HepG2 (cell line): Measurements from ENCODE around the gene KDM3A. TPM values are rescaled to one million over a fixed set of nuclear protein-coding genes. Genes with fewer than 3 reads are reported as not detected.

Experiments
- ATAC-seq: fragments of 200-7000 bp; cut with Tn5 transposase; 3 replicates; pipeline ENCODE4 v1.9.1; 2020; ENCODE audit warnings: mild to moderate bottlenecking, moderate library complexity
- BruUV-seq: library from RNA; stranded (reverse); fragments of 400-500 nt; replicated peaks from 2 replicates; lab custom pipeline; 2021; lab: Mats Ljungman, UMichigan
- CTCF ChIA-PET: fragments of 300-600 bp; formaldehyde crosslinking; extraction: SDS; loops from one replicate; lab custom pipeline; 2021; ENCODE audit warnings: low total read pairs, inconsistent platforms, low intra/inter-chr PET ratio; lab: Yijun Ruan, JAX
- POLR2A ChIA-PET: fragments of 350-600 bp; sonication (Branson Sonifier 250); formaldehyde crosslinking; loops from one replicate; lab custom pipeline; 2020; ENCODE audit warnings: antibody characterized with exemption, inconsistent platforms; lab: Yijun Ruan, JAX
- DNase-seq: peaks from one replicate; pipeline ENCODE4 v3.0.0-alpha.2; 2015; ENCODE audit warnings: low spot score
- FAIRE-seq: peaks from 3 replicates; lab custom pipeline; 2011; peaks lifted over from hg19 to GRCh38; lab: Jason Lieb, UNC
- H2AFZ ChIP-seq: one replicate; pipeline ENCODE4 v1.6.1; 2011; ENCODE audit warnings: low read length, inconsistent platforms
- H3K27ac ChIP-seq: fragments of 300-600 bp; 3 replicates; pipeline ENCODE4 v1.8.0; 2011; ENCODE audit warnings: mixed run types, mild to moderate bottlenecking, mixed read lengths, low read length, inconsistent platforms; ENCODE audit not compliant: insufficient read depth; ENCODE audit errors: extremely low read length
- H3K27me3 ChIP-seq, 2 experiments: fragments of 200-600 bp in 1 of 2; 2 replicates in 1 of 2; 3 replicates in 1 of 2; pipeline versions ENCODE4 v1.6.0 to v1.8.0; 2011; ENCODE audit warnings: low read length in 2 of 2, mild to moderate bottlenecking in 2 of 2, moderate library complexity in 2 of 2, inconsistent platforms in 1 of 2; ENCODE audit not compliant: insufficient read depth in 2 of 2, control insufficient read depth in 1 of 2
- H3K36me3 ChIP-seq, 2 experiments: fragments of 200-600 bp in 1 of 2; replicated peaks in 1 of 2; 2 replicates in 1 of 2; 3 replicates in 1 of 2; pipeline versions ENCODE4 v1.5.1 to v1.8.0; 2011; ENCODE audit warnings: low read length in 2 of 2, inconsistent platforms in 1 of 2; ENCODE audit not compliant: insufficient read depth in 2 of 2, control insufficient read depth in 1 of 2
- H3K4me1 ChIP-seq: 2 replicates; pipeline ENCODE4 v1.5.1; 2012; ENCODE audit warnings: low read length, inconsistent platforms; ENCODE audit not compliant: insufficient read depth
- H3K4me2 ChIP-seq: 2 replicates; pipeline ENCODE4 v1.6.0; 2011; ENCODE audit warnings: low read depth, low read length, inconsistent platforms
- H3K4me3 ChIP-seq, 3 experiments: fragments of 200-600 bp in 1 of 3; sonication (generic), shearing (Covaris generic) in 1 of 3; replicated peaks in 1 of 3; 2 replicates each; pipeline ENCODE4 v1.5.1; 2011 to 2016; ENCODE audit warnings: low read length in 3 of 3, inconsistent platforms in 2 of 3, low read depth in 2 of 3, mild to moderate bottlenecking in 2 of 3, control low read depth in 1 of 3, mixed read lengths in 1 of 3; ENCODE audit not compliant: insufficient read depth in 1 of 3
- H3K79me2 ChIP-seq: one replicate; pipeline ENCODE4 v1.6.1; 2011; ENCODE audit warnings: low read length, inconsistent platforms; ENCODE audit not compliant: insufficient read depth
- H3K9ac ChIP-seq: 2 replicates; pipeline ENCODE4 v1.6.0; 2011; ENCODE audit warnings: mild to moderate bottlenecking, low read depth, low read length, inconsistent platforms; ENCODE audit not compliant: insufficient read depth
- H3K9me3 ChIP-seq: 2 replicates; pipeline ENCODE4 v1.5.1; 2012; ENCODE audit warnings: mild to moderate bottlenecking, low read length
- H4K20me1 ChIP-seq: 2 replicates; pipeline ENCODE4 v1.6.0; 2011; ENCODE audit warnings: inconsistent platforms, mild to moderate bottlenecking, low read length, moderate library complexity; ENCODE audit not compliant: insufficient read depth
- KLF13 ChIP-seq: sonication (generic); formaldehyde crosslinking; IDR thresholded peaks from 2 replicates; pipeline ENCODE4 v1.4.0; 2020; ENCODE audit warnings: mild to moderate bottlenecking, missing genetic modification reagents
- NFIB ChIP-seq: sonication (generic); formaldehyde crosslinking; IDR thresholded peaks from 2 replicates; pipeline ENCODE4 v1.9.0; 2021; ENCODE audit warnings: missing genetic modification reagents, mild to moderate bottlenecking, borderline replicate concordance
- RBM22 ChIP-seq: fragments of 200-400 bp; formaldehyde crosslinking; optimal IDR thresholded peaks from 2 replicates; pipeline ENCODE3; 2017; ENCODE audit warnings: mild to moderate bottlenecking, low read length, moderate library complexity
- SP4 ChIP-seq: sonication (generic); formaldehyde crosslinking; IDR thresholded peaks from 2 replicates; pipeline ENCODE4 v1.8.1; 2023; ENCODE audit warnings: mild to moderate bottlenecking, missing genetic modification reagents
- ZNF180 ChIP-seq: sonication (generic); formaldehyde crosslinking; IDR thresholded peaks from 2 replicates; pipeline ENCODE4 v1.4.0; 2020; ENCODE audit warnings: low read depth, missing genetic modification reagents, borderline replicate concordance
- WGBS: methylation state at CpG from one replicate; pipeline ENCODE4 v1.1.6; 2017; ENCODE audit warnings: low lambda C conversion rate; 5-methylcytosine and 5-hydroxymethylcytosine counted together
- in situ Hi-C: cut with HindIII; loops from 2 replicates; pipeline ENCODE4 v1.10.0; 2017; ENCODE audit warnings: low pct_unique_long_range_greater_than_20kb; ENCODE audit not compliant: extremely low pct_ligation_motif_present
- intact Hi-C: fragments of 100-400 bp; cut with micrococcal nuclease; formaldehyde crosslinking; loops from one replicate; pipeline ENCODE4 v1.10.0; 2022; ENCODE audit not compliant: unreplicated experiment
- polyA plus RNA-seq, 8 experiments: library from polyadenylated mRNA; depleted of rRNA in 3 of 8; stranded (reverse) in 7 of 8; unstranded in 1 of 8; fragments of >200 nt; fragmentation: Illumina TruSeq in 4 of 8; extraction: Trizol in 4 of 8; gene quantifications; 2 replicates each; pipeline versions ENCODE4 v1.2.1 to v1.2.3, GENCODE V29; 2011 to 2016; ENCODE audit warnings: low read depth in 4 of 8, missing spikeins in 1 of 8, mixed read lengths in 1 of 8; ENCODE audit not compliant: insufficient read depth in 1 of 8
- total RNA-seq, 5 experiments: library from RNA; depleted of rRNA; stranded (reverse); fragments of >200 nt; fragmentation: Illumina TruSeq; extraction: Trizol; gene quantifications; 2 replicates each; pipeline ENCODE4 v1.2.3, GENCODE V29; 2016; ENCODE audit warnings: low read depth in 1 of 5
- TF ChIP-seq, protein P1 (sequence below): sonication (generic); formaldehyde crosslinking; conservative IDR thresholded peaks from 2 replicates; pipeline ENCODE4 v1.8.1; 2023; ENCODE audit warnings: missing genetic modification reagents
- TF ChIP-seq, protein P2 (sequence below): sonication (generic); formaldehyde crosslinking; conservative IDR thresholded peaks from 2 replicates; pipeline ENCODE4 v1.5.0; 2020; ENCODE audit warnings: missing genetic modification reagents

Gene KDM3A
- total and polyA plus RNA-seq, 2 of the 13 experiments (the other 11 are each of a cell fraction or from before 2014, with no cell fraction given): 21.0 to 70.2 TPM

DNA sequence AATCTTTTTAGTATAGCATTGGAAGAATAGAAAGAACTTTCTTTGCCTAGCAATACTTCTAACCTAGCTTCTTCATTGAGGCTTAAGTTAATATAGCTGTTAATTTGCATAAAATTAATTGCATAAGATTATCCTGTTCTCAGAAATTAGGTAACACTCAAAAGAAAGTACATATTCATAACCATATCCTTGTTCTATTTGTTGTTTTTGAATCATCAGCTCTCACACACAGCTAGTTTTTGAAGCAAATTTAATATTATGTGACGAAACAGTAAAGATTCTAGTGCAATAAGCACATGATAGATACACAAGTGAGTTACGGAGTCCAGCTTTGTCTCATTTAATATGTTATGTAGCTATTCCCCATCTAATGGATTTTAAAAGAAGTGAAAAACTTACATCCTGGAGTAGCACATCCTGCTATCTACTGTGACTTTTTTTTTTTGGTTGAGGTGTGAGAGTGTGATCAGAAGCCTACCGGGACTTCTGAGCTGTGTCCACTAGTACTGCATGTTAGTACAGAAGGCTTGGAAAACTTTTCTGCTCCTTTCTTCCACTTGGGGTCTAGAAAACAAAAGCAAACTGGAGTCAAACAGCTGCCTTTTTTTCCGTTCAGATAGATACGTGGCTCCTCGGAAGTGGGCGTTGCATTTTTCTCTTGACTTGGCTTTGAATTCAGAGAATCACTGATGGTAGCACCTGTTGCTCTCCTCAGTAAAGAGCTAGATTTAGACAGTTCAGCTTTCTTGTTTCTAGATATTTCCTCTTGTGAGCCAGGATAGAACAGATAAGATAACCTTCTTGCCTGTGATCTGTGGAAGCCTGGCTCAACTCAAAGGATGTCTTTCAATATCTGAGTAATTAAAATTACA lies 27.2 kb downstream of the KDM3A start:
- peaks cover 38 to 94% of the 10 kb centered on the region in 2 experiments for H3K36me3 ChIP-seq
- DNase-seq (no peak), ATAC-seq (no peak), FAIRE-seq (no peak)
- no peak overlapping the region for H3K4me2 ChIP-seq
- ChIA-PET CTCF (no interaction called here), POLR2A (interaction anchor here (0.8 kb wide), 1 partner anchor 27 kb away, joined by 3 read pairs; the partner anchor contains the start of gene KDM3A)
- no peak for TF ChIP-seq ZNF180 (CRISPR knock-in tag)
- peak; percentile 29 for TF ChIP-seq RBM22
- no TSS peak for BruUV-seq
- WGBS: 97% methylated on average over 7 of the region's 7 CpGs
- H3K27me3 ChIP-seq: no peaks in the 10 kb centered on the region
- no peak overlapping the region for H3K27ac ChIP-seq
- no peak overlapping the region for H3K9ac ChIP-seq
- intact Hi-C loops (no loop called here), in situ Hi-C loops (no loop called here)
- no peaks in the 10 kb centered on the region; the same call in 1 of the 2 replicates for H4K20me1 ChIP-seq
- H3K4me3 ChIP-seq: no peak overlapping the region
- H2AFZ ChIP-seq: no peak overlapping the region
- H3K4me1 ChIP-seq: no peaks in the 10 kb centered on the region
- H3K9me3 ChIP-seq: no peaks in the 10 kb centered on the region
- H3K79me2 ChIP-seq: no peaks in the 10 kb centered on the region

DNA sequence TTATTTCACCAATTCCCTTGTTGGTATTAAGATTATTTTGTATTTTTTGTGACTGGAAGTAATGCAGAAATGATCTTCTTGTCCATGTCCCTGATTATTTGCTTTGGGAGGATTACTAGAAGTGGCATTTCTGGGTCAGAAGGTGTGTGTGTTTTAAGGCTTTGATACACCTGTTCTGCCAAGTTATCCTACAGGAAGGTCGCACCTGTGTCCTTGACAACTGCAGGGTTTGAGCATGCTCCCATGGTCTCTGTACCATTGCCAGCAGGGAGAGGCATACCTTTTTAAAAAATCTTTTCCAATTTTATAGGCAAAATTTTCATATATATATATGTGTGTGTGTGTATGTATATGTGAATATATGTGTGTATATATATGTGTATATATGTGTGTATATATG lies 29.7 kb downstream of the KDM3A start:
- CTCF ChIA-PET: no interaction called here
- no TSS peak for BruUV-seq
- ATAC-seq: no peak
- H4K20me1 ChIP-seq: no peaks in the 10 kb centered on the region
- H2AFZ ChIP-seq: no peak overlapping the region
- intact Hi-C loops: no loop called here
- no peak overlapping the region for H3K4me2 ChIP-seq
- no peak overlapping the region for H3K9ac ChIP-seq
- no peaks in the 10 kb centered on the region for H3K9me3 ChIP-seq
- peaks cover 33 to 98% of the 10 kb centered on the region in 2 experiments for H3K36me3 ChIP-seq
- H3K4me3 ChIP-seq: no peak overlapping the region
- in situ Hi-C loops: no loop called here
- 100% methylated on average over 1 of the region's 1 CpG for WGBS
- DNase-seq: no peak
- no peaks in the 10 kb centered on the region for H3K79me2 ChIP-seq
- no peak for FAIRE-seq
- POLR2A ChIA-PET: no interaction called here
- H3K4me1 ChIP-seq: no peaks in the 10 kb centered on the region
- TF ChIP-seq KLF13 (CRISPR knock-in tag) (no peak), NFIB (no peak), SP4 (no peak)
- TF ChIP-seq, protein P1, sequence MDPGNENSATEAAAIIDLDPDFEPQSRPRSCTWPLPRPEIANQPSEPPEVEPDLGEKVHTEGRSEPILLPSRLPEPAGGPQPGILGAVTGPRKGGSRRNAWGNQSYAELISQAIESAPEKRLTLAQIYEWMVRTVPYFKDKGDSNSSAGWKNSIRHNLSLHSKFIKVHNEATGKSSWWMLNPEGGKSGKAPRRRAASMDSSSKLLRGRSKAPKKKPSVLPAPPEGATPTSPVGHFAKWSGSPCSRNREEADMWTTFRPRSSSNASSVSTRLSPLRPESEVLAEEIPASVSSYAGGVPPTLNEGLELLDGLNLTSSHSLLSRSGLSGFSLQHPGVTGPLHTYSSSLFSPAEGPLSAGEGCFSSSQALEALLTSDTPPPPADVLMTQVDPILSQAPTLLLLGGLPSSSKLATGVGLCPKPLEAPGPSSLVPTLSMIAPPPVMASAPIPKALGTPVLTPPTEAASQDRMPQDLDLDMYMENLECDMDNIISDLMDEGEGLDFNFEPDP (CRISPR knock-in tag): no peak
- TF ChIP-seq, protein P2, sequence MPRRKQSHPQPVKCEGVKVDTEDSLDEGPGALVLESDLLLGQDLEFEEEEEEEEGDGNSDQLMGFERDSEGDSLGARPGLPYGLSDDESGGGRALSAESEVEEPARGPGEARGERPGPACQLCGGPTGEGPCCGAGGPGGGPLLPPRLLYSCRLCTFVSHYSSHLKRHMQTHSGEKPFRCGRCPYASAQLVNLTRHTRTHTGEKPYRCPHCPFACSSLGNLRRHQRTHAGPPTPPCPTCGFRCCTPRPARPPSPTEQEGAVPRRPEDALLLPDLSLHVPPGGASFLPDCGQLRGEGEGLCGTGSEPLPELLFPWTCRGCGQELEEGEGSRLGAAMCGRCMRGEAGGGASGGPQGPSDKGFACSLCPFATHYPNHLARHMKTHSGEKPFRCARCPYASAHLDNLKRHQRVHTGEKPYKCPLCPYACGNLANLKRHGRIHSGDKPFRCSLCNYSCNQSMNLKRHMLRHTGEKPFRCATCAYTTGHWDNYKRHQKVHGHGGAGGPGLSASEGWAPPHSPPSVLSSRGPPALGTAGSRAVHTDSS (CRISPR knock-in tag): no peak
- H3K27me3 ChIP-seq: no peaks in the 10 kb centered on the region
- no peak overlapping the region for H3K27ac ChIP-seq
